NCI-H748 (cell line): ENCODE data around the gene SULT1C4.

Source experiments
- DNase-seq: peaks from one replicate; lab custom pipeline; 2025; ENCODE audit not compliant: unreplicated experiment; lab: John Stamatoyannopoulos, UW

Gene SULT1C4

DNA sequence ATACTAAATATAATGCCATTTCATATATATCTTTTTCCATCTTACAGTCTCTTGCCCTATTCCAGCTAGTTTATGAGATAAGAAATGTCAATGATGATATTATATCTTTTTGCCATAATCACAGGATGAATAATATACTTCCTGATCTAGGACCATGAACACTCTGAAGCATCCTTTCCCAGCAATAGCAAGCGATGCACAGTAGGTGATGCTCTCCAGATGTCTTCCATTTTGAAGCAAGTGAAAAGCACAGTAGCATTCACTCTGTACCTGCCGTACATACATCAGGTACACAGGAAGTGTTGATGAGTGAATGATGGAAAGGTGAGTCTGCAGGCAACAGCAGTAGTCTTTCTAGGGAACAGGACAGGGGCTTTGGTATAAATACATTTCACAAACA is 8.6 kb upstream of the SULT1C4 start:
- DNase-seq, result peak; percentile 6

DNA sequence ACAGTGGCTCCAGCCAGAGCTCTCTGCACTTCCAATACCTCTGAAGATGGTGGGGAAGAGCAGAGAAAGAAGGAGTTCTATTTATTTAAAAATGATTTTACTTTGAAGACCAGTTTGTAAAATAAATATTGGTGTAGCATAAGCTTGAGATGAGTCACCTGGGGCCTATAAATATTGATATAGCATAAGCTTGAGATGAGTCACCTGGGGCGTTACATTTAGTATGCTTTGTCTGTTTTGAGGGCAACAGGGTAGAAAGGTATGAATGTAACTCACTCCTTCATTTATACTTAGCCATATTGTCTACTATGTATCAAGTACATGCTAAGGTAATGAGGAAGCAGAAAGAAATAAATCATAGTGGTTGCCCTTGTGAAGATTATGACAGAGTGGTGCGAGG is 7.7 kb upstream of the SULT1C4 start:
- DNase-seq, result no peak

DNA sequence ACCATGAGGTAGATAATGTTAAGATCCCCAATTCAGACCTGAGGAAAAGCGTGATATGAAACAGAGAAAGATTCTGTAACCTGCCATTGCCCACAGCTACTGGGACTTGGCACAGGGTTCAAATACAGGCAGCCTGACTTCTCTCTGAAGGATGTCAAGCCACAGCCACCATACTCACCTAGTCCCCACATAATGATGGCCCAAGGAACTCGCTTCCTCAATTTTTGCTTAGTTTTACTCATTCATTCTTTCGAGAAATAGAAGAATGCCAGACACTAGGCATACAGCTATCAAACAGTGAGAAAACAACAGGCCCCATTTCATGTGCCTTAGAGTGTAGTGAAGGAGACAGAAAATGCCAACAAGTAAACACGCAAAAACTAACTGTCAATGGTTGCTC is 980 bp upstream of the SULT1C4 start:
- no peak for DNase-seq

DNA sequence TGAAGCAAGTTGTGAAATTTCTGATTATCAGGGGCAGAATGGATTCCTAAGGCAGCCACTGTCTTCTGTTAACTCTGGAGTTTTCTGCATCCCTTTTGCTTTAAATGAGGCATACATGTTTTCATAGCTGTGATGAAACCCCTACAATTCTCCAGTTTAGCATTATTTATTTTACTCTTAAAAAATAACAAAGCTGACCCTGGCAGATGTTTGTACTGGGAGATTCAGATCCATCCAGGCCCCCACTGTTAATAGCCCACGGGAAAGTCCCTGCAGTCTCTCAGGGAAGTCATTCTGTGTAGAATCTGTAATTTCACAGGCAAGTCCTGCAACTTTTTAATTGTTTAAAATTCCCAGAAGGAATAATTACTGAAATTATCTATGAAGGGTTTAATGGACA is 353 bp upstream of the SULT1C4 start:
- peak; percentile 45 for DNase-seq

DNA sequence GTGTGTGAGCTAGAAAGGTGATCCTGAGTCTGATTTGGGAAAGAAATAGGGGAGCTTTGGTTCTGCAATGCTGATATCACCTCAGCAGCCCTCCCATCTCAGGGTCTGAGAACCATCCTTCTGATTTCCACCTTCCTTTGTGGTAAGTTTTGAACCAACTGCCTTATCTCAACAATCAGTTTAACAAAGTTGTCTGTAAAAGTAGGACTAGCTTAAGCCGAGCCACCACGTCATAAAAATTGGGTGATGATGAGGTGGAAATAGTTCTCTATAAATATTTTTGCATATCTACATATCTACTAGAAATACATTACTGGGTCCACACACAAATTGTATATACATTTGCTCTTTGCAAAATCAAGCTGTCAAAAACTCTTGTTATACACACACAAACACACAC is 1.1 kb downstream of the SULT1C4 start:
- DNase-seq, result no peak

DNA sequence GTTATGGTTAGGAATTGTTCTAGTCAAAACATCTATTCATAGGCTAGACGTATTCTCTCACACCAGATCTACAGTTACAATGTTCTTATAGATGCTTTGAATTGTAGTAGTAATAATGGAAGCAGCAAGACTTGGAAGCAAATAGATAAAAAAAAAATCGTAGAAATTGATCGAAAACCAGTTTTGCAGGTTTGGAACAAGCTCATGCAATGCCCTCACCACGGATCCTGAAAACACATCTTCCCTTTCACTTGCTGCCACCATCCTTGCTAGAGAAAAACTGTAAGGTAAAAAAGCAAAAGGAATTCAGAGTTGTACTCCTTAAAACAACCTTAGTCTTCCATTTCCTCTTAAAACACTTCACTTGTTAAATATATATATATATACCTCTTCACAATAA is 4.4 kb downstream of the SULT1C4 start:
- DNase-seq, result peak; percentile 43

DNA sequence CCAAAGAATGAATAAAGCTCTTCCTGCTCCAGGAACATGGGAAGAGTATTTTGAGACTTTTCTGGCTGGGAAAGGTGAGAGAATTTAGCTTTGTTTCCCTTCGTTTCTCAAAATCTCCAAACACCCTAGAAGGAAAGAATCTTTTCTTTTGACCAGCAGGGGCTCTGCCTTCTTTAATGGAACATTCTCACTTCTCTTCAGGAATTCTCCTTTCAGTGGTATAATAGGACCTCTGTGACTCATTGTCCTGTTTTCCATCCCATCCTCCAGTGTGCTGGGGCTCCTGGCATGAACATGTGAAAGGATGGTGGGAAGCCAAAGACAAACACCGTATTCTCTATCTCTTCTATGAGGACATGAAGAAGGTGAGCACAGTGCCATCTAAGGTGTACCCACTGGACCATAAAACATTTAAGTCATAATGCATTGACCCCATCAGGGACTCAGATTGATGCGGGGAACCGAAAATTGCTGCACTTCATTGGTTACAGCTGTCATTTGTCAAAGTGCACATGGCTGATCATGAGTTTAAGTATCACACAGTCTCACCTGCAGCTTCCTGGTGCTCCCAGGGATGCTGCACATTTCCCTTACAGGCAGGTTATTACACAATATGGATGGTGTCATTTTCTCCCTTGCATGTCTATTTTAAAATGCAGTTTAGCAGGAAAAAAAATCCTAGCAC is 5.5 kb downstream of the SULT1C4 start:
- no peak for DNase-seq

DNA sequence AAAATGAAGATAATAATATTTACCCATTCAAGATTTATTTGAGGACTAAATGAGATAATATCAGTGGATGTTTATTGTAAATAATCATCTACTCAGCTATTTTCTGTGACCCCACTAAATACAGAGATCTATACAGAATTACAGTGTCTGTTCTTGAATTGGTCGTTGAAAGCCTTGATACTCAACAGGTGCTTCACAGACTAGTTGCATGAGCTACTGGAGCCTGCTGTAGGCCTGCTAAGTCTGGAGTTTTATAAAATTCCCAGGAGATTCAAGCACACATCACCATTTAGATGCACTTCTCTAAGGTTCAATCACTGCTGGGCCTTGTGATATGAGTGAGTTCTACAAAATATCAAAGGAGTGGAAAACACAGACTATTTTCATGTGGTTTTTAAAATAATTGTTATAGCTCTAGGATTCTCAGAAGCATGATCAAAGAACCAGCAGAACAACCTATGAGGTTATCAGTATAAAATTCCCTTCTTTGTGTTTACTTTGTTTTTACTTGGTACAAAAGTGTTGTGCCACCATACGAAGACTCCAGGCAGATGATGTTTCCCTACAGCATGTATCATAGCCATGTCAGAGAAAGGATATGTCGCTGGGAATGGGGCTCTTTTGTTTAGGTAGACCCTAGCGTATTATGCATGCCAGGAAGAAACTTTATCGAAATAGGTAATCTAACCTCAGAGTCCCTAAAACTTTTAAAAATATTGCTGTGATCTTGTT is 7.1 kb downstream of the SULT1C4 start:
- no peak for DNase-seq

DNA sequence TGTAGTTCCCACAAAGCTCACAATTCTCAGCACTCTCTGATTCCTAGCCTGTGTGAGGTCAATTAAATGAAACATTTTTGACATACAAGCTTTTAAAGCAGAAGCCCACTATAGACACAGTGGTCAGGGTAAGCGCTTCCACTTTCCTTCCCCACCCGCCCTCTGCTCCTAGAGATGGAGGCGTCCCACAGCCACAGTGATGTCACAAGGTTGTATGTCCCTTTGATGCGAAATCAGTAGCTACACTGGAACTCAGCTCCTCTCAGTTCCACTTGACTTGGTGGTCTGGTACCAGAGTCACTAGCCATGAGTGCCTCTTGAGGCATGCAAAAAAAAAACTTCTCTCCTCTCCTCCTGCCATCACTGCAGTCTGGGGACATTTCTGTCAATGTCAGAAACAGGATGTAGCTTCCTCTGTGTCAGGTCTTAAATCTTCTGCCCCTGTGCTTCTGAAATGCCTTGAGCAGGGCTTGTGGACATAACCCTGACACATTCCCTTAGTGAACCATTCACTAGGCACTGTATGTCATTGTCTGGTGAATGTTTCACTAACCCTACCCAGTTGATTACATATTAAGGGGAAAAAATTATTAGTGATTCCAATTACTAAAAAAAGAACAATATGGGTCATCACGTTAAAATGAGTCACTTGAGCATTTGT is 7.8 kb downstream of the SULT1C4 start:
- no peak for DNase-seq

DNA sequence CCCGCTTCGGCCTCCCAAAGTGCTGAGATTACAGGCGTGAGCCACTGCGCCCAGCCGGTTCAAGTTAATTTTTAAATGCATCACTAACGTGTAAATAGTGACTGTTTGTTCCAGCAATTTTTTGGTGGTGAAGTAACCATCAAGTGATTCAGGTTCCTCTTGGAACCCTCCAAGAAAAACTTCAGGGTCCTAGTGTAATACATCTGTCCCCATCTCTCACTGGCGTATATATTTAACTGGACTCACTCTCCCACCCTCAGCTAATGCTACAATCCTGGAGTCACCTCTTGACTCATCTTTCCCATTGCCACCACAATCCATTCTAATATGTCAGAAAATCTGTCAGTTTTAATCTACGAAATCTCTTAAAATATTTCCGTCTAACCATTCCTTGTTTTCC is 10.3 kb downstream of the SULT1C4 start:
- no peak for DNase-seq

DNA sequence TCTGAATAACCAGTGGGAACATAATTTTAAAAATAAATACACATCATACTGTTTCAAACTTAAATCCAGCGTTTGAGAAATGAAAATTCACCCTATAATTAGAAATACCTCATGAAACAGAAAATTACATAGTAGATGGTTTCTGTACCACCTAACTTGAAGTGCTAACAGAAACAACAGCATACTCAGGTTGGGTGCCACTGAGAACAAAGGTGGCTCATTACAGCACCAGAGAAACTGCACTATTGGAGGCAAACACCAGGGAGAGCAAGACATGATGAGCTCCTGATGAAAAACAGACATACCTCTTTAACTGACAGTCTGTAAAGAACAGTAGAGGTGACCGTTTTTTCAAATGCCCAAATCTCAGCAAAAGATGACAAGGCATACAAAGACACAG is 12.6 kb downstream of the SULT1C4 start:
- no peak for DNase-seq

DNA sequence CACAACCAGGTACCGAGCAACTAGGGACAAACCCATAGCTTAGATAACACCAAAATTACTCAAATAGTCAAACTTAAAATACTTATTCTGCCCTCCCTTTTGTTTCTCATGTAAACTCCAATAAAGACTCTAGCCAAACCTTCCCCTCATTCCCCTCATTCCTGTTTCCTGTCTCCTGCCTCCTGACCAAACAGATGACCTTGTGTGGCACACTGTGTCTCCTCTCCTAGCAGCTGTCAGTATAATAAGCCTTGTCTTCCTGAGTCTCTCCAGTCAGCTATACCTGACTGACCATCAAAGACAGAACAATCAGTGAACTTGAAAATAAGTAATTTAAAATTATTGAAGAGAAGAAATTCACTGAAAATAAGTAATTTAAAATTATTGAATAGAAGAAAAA is 14.3 kb downstream of the SULT1C4 start:
- DNase-seq, result no peak

DNA sequence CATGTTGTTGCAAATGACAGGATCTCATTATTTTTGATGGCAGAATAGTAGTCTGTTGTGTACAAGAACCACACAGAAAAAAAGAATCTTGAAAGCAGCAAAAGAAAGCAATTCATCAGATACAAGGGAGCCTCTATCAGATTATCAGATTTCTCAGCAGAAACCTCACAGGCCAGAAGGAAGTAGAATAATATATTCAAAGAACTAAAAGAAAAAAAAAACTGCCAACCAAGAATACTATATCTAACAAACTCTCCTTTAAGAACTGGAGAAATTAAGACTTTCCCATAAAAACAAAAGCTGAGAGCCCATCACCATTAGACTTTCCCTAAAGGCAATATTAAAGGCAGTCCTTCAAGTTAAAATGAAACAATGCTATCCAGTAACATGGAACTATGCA is 15.4 kb downstream of the SULT1C4 start:
- no peak for DNase-seq

DNA sequence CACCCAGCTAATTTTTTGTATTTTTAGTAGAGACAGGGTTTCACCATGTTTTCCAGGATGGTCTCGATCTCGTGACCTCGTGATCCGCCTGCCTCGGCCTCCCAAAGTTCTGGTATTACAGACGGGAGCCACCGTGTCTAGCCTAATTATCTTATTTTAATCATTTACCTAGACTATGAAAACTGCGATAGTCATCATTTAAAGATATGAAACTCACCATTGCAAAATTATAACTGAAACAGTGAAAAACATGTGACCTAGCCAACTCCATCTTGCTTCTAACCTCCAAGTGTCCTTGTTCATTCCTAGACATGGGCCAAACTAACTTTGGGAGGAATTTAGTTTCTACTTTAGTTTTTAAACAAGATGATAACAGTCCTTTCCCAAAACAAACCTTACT is 17.4 kb downstream of the SULT1C4 start:
- DNase-seq, result no peak

DNA sequence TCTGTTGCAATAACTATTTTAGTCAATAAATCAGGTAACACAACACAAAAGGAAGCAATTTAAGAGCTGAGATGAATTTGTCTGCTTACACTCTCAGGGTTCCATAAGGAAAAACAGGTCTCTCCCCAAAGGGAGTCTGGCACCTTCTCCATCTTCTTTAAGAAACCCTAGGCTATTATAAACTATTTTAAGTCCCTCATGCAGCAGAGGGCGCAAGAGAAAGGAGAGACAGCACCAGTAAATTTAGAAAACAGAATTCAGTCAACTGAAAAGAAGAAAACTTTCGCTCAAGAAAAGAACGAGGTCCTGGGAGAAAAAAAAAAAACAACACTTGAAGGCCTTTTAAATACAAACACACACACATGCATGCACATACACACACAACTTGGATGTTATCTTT is 19.1 kb downstream of the SULT1C4 start:
- DNase-seq, result no peak

DNA sequence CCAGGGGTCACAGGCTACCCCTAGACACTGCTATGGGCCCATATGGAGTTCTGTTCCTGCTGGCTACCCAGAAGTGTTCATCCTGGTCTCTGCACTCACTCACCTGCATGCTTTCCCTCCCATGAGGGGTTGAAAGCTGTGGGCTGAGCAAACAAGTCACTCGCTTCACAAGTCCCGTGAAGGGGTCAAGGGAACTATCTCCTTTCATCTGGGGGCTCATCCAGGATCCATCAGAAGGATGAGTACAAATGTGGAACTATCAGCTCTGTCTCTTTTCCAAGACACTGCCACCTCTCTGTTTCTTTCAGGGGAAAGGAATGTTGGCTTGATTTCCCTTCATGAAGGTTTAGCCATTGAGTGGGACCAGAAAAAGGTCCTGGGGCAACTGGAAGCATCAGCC is 21.7 kb downstream of the SULT1C4 start:
- DNase-seq, result no peak

DNA sequence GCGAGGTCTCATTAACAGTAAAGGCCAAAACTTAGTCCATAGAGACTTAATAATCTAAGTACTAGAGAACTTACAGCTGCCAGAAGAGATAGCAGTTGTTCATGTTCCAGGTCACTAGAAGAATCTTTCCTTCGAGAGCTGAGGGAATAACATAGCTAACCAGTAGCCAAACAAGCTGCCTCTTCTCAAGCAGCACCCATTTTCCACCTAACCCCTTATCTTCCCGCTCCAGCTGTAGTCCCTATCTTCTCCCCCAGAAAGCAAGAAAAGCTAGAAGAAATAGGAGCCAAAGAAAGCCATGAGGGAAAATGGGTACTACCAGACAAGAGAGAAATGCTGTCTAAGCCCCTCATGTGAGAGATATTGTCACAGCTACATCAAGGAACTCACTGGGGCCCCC is 24.0 kb downstream of the SULT1C4 start:
- DNase-seq, result no peak

DNA sequence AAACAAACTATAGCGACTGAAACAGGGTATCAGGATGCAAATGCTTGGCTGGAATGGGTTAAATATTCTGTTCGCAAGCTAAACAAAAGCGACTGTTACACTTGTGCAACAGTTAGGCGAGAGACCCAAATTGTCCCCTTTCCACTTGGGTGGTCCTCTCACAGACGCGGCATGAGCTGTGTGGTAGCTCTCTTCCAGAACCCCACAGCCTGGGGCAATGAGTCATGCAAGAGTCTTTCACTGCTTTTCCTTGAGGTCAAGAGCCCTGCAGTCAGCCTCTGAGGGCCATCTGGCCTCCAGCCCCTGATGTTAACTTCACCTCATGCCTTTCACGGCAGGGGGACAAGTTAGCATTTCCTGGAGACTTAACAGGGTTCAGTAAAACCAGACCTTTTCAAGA is 25.7 kb downstream of the SULT1C4 start:
- DNase-seq, result no peak

DNA sequence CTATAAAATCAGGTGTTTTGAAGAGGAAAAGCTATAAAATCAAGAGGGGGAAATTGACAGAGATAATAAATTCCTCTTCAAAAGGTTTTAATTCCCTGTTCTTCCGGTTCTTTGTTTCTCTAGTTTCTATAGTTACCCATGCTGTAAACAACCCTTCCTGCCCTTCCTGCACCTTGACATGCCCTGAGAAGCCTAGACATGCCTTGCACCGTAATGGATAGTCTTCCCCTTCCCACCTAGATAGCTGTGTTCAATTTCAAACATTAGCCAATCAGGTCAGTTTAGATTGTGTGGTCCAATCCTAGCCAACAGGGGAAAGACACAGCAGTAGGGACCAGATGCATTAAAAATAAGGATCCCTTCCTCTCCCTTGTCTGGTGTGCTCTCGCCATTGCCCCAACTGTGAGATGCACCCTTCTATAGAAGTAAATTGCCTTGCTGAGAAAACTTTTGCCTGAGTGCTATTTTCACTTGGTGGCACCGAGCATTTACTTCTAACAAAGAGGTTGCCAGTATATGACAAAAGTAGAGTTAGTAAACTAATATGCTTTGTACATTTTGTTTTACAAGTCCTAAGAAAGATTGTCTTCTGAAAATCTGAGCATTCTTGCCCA is 27.1 kb downstream of the SULT1C4 start:
- DNase-seq, result peak; percentile 64

DNA sequence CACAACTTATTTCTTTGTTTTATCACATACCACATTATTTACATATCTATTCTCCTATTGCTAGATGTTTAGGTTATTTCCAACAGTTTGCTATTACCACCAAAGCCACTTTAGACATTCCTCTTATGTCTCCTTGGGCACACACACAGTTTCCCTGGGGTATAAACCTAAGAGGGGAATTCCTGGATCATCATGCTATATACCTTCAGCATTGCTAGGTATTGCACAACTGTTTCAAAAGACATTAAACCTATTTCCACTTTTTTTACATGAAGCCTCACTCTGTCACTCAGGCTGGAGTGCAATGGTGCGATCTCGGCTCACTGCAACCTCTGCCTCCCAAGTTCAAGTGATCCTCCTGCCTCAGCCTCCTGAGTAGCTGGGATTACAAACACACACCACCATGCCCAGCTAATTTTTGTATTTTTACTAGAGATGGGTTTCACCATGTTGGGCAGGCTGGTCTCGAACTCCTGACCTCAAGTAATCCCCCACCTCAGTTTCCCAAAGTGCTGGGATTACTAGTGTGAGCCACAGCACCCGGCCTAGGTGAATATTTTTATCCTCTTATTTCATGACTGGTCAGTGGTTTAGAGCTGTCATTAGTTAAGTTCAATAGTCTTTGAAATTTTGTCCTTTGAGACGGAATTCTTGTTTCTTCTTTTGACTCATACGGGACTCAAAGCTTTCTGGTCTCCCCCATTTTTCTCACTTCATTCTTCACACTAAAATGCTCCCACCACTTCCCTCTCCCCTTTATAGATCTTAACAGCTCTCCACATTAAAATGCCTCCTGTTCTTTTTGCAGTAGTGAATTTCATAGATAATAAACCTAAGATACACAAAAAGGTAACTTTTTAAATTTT is 30.3 kb downstream of the SULT1C4 start:
- DNase-seq, result no peak

DNA sequence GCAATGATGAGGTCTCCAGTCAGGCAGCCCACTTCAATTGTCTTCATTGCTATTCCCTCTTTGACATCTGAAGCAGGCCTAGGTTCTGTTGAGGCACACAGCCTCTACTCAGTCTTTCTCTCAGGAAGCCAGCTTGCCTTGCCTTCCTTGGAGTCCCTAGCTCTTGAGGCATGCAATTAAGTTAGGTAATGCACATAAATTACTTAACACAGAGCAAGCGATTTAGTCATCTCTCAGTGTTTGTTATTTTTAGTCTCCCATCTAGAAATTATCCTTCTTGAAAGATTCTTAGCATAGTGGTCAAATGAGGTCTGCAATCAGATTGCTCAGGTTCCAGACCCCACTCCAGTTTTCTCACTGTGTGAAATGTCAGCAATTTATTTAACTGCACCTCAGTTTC is 32.0 kb downstream of the SULT1C4 start:
- DNase-seq, result no peak
